GM12865 (cell line): ENCODE results near the gene TECPR2.

Experiments
- DNase-seq: peaks from one replicate; pipeline ENCODE4 v3.0.0; 2010; ENCODE audit warnings: low read depth
- H3K4me3 ChIP-seq: 2 replicates; pipeline ENCODE4 v1.5.1; 2011; ENCODE audit warnings: mild to moderate bottlenecking, low read depth, low read length, control low read depth
- TF ChIP-seq, protein P1 (sequence below): IDR thresholded peaks from 2 replicates; pipeline ENCODE4 v1.5.1; 2011; ENCODE audit warnings: low read length, control low read depth, low read depth, inconsistent platforms; ENCODE audit not compliant: insufficient read depth; ENCODE audit errors: missing control alignments

TECPR2 gene

DNA sequence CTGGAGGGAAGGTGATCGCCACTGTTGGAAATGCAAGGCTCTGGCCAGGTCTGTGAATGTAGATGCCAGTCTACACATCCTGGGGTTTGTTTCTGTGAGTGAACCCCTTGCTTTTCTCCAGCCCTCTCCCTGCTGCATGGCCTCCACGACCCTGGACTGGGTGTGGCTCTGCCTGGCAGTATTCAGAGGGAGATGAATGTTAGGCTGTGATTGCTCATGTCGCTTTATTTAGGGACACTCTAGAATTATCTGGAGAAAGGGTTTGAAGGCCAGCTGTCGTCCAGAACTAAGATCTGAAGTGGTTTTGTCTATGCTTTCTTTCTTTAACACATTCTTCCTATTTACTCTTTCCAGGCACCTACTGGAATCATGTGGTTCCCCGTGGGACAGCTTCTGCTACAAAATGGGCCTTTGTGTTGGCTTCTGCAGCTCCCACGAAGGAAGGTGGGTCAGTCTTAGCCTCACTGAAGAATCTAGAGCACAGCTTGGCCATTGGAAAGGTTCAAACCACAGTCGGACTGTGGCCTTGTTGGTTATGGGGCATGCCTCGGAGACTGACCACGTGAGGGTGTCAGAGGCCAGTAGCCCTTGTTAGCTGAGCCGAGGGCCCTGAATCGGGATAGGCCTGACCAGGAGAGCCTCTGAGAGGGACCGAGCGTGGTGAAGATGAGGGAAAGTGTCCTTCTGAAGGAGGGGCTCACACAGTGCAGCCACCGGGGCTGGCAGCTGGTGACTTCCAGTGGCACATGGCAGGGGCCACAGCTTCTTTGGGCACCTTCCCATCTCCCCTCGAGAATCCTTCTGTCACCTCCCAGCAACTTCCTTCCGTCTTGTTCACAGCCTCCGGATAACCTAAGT, 87.7 kb downstream of the TECPR2 start:
- H3K4me3 ChIP-seq = no peak overlapping the region
- TF ChIP-seq, protein P1, sequence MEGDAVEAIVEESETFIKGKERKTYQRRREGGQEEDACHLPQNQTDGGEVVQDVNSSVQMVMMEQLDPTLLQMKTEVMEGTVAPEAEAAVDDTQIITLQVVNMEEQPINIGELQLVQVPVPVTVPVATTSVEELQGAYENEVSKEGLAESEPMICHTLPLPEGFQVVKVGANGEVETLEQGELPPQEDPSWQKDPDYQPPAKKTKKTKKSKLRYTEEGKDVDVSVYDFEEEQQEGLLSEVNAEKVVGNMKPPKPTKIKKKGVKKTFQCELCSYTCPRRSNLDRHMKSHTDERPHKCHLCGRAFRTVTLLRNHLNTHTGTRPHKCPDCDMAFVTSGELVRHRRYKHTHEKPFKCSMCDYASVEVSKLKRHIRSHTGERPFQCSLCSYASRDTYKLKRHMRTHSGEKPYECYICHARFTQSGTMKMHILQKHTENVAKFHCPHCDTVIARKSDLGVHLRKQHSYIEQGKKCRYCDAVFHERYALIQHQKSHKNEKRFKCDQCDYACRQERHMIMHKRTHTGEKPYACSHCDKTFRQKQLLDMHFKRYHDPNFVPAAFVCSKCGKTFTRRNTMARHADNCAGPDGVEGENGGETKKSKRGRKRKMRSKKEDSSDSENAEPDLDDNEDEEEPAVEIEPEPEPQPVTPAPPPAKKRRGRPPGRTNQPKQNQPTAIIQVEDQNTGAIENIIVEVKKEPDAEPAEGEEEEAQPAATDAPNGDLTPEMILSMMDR = no peak
- DNase-seq = no peak

- TF ChIP-seq, protein P1 = no peak
- no peak overlapping the region for H3K4me3 ChIP-seq
- DNase-seq = no peak
Measured at GRCh38 chr14:102451064-102451352, 88.3 kb downstream of the TECPR2 start.

DNA sequence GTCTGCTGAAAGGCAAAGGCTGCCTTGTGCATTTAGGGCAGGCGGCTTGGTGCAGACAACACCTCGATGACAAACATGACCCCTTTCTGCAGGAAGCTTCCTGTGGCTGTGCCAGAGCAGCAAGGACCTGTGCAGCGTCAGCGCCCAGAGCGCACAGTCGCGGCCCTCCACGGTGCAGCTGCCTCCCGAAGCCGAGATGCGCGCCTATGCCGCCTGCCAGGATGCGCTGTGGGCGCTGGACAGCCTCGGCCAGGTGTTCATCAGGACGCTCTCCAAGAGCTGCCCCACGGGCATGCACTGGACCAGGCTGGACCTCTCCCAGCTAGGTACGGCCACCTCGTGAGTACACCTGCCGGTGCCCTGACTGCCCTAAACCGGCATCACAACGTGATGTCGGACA, 89.6 kb downstream of the TECPR2 start:
- no peak overlapping the region for H3K4me3 ChIP-seq
- TF ChIP-seq, protein P1 = no peak
- no peak for DNase-seq

- no peak for DNase-seq
- no peak overlapping the region for H3K4me3 ChIP-seq
- TF ChIP-seq, protein P1 = no peak
Measured at GRCh38 chr14:102454711-102455110, 92.0 kb downstream of the TECPR2 start.

- TF ChIP-seq, protein P1 = no peak
- no peak overlapping the region for H3K4me3 ChIP-seq
- DNase-seq = no peak
Measured at GRCh38 chr14:102457509-102457908, 94.8 kb downstream of the TECPR2 start.

DNA sequence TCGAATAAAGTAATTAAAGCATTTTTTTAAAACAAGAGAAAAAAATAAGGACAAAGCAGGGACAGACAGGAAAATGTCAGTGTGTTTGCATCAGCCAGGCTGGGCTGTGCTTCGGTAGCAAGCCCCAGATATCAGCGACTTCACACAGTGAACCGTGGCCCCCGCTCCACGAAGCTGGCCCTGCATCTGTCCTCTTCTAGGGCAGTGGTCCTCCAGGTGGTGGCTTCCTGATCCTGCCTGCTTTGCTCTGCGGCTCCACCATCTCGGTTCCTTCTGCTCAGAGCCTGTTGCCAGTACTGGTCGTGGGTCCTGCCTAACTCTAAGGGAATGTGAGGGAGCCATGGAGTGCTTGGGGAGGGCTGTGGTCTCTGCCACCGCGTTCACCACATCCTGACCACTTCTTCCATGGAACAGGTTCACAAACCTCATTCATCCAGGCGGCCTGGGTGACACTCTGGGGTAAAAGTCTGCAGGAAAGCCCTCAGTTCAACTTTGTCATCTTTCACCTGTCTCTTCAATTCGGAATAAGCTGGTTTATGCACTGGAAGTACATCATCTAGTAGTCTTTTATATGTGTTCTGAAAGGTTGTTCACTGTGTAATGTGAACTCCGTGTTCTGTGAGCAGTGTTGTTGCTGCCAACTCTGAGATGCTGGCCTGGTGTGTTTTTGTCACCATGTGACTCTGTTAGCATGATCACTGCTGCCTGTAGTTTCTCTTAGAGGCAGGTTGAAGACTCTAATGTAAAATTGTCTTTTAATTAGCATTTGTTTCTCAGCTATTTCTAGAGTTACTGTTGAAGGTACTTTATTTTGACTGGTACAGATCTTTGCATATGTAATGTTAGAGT, 99.0 kb downstream of the TECPR2 start:
- DNase-seq = no peak
- TF ChIP-seq, protein P1 = no peak
- no peak overlapping the region for H3K4me3 ChIP-seq
